Testis (tissue), 3 donors: ENCODE results near the gene OPCML. TPM values are rescaled to one million over a fixed set of nuclear protein-coding genes. Genes with fewer than 3 reads are reported as not detected.

ENCODE experiments used
- DNase-seq: peaks from one replicate; pipeline ENCODE4 v3.0.0-alpha.2; 2019
- H3K27ac ChIP-seq, 2 donors: fragments of 200-600 bp; sonication (generic); one replicate each; pipeline ENCODE4 v1.5.1; 2019
- H3K27me3 ChIP-seq: fragments of 200-600 bp; sonication (generic); one replicate; pipeline ENCODE4 v1.5.1; 2019
- H3K36me3 ChIP-seq: fragments of 200-600 bp; sonication (generic); one replicate; pipeline ENCODE4 v1.5.1; 2017; ENCODE audit warnings: low read depth; ENCODE audit errors: missing control alignments
- H3K4me1 ChIP-seq: fragments of 200-600 bp; sonication (generic); one replicate; pipeline ENCODE4 v1.5.1; 2019
- H3K4me3 ChIP-seq, 2 donors: fragments of 200-600 bp; sonication (generic); one replicate each; pipeline ENCODE4 v1.5.1; 2017 to 2019
- H3K9me3 ChIP-seq: fragments of 200-600 bp; sonication (generic); one replicate; pipeline ENCODE4 v1.5.1; 2017
- CTCF ChIP-seq, 3 experiments: fragments of 450-650 bp in 2 of 3; fragments of 200-600 bp in 1 of 3; sonication (generic) in 1 of 3; IDR thresholded peaks; one replicate each; pipeline ENCODE4 v1.5.1; 2016 to 2019; ENCODE audit warnings: antibody characterized with exemption in 3 of 3, mild to moderate bottlenecking in 2 of 3, moderate library complexity in 1 of 3
- POLR2A ChIP-seq: fragments of 450-650 bp; IDR thresholded peaks from one replicate; pipeline ENCODE4 v1.6.1; 2017; ENCODE audit warnings: antibody characterized with exemption, mild to moderate bottlenecking, moderate library complexity
- WGBS, 2 donors: methylation state at CpG; one replicate each; pipeline ENCODE4 v1.1.5; 2018; 5-methylcytosine and 5-hydroxymethylcytosine counted together
- intact Hi-C: fragments of 100-400 bp; cut with DNase I; formaldehyde crosslinking; loops from one replicate; pipeline ENCODE4 v1.15.1; 2023; ENCODE audit warnings: low total_unique reads
- polyA plus RNA-seq: library from polyadenylated mRNA; stranded (reverse); fragments of 350-450 nt; fragmentation: Illumina TruSeq; extraction: RNeasy Lipid Tissue Mini Kit (QIAGEN cat#74804); gene quantifications from one replicate; pipeline ENCODE4 v1.2.3, GENCODE V29; 2014; ENCODE audit warnings: low read depth, low replicate concordance; ENCODE audit not compliant: insufficient read depth
- total RNA-seq, 2 donors: library from RNA; depleted of rRNA; stranded (reverse); fragments of >200 nt; gene quantifications; one replicate each; pipeline ENCODE4 v1.2.3, GENCODE V29; 2016

The OPCML gene
- total and polyA plus RNA-seq, 3 donors from 2014 or later = 0.16 to 2.7 (median 0.62) TPM

- DNase-seq = no peak
- Histone ChIP-seq H3K9me3 (no peaks in the 10 kb centered on the region), H3K27ac (no peak overlapping the region), H3K27me3 (no peaks in the 10 kb centered on the region), H3K36me3 (no peaks in the 10 kb centered on the region), H3K4me3 (no peak overlapping the region), H3K4me1 (no peaks in the 10 kb centered on the region)
- no peak for TF ChIP-seq CTCF (IDR thresholded peaks at IDR 0.05)
- no peak for TF ChIP-seq POLR2A
- 71 to 72% methylated on average over 7 of the region's 7 CpGs for WGBS, 2 donors
- intact Hi-C loops = no loop called here
These were observed 459.9 kb downstream of the OPCML start for GRCh38 chr11:133072378-133072777.

- 67% methylated on average over 3 of the region's 3 CpGs for WGBS, 2 donors
- TF ChIP-seq POLR2A = no peak
- TF ChIP-seq CTCF (IDR thresholded peaks at IDR 0.05) = no peak
- Histone ChIP-seq H3K27me3 (no peaks in the 10 kb centered on the region), H3K4me1 (no peaks in the 10 kb centered on the region), H3K4me3 (no peak overlapping the region), H3K9me3 (no peaks in the 10 kb centered on the region), H3K36me3 (no peaks in the 10 kb centered on the region), H3K27ac (no peak overlapping the region)
- no peak for DNase-seq
- intact Hi-C loops = no loop called here
These were observed 461.5 kb downstream of the OPCML start for GRCh38 chr11:133070791-133071190.

GRCh38 chr11:133070021-133070713 is 462.1 kb downstream of the OPCML start:
- no peaks in the 10 kb centered on the region for H3K9me3 ChIP-seq
- no peak overlapping the region for H3K27ac ChIP-seq
- no peaks in the 10 kb centered on the region for H3K27me3 ChIP-seq
- TF ChIP-seq POLR2A (no peak), CTCF (IDR thresholded peaks at IDR 0.05) (no peak)
- H3K36me3 ChIP-seq = no peaks in the 10 kb centered on the region
- H3K4me1 ChIP-seq = no peaks in the 10 kb centered on the region
- WGBS, 2 donors = 43 to 54% methylated on average over 11 of the region's 11 CpGs
- intact Hi-C loops = no loop called here
- no peak for DNase-seq
- H3K4me3 ChIP-seq = no peak overlapping the region

GRCh38 chr11:133065847-133066485 is 466.3 kb downstream of the OPCML start:
- WGBS, 2 donors = 71 to 74% methylated on average over 13 of the region's 13 CpGs
- Histone ChIP-seq H3K36me3 (no peaks in the 10 kb centered on the region), H3K4me3 (no peak overlapping the region), H3K27ac (no peak overlapping the region), H3K4me1 (no peaks in the 10 kb centered on the region), H3K9me3 (no peaks in the 10 kb centered on the region), H3K27me3 (no peaks in the 10 kb centered on the region)
- no peak for TF ChIP-seq POLR2A
- TF ChIP-seq CTCF (IDR thresholded peaks at IDR 0.05) = no peak
- intact Hi-C loops = no loop called here
- no peak for DNase-seq

- intact Hi-C loops = no loop called here
- Histone ChIP-seq H3K4me1 (no peaks in the 10 kb centered on the region), H3K27me3 (no peaks in the 10 kb centered on the region), H3K27ac (no peak overlapping the region), H3K36me3 (no peaks in the 10 kb centered on the region), H3K9me3 (no peaks in the 10 kb centered on the region), H3K4me3 (peak overlapping the region; percentile 66 to 78)
- WGBS, 2 donors = 66 to 71% methylated on average over 10 to 15 of the region's 15 CpGs
- TF ChIP-seq POLR2A = no peak
- no peak for DNase-seq
These were observed 467.3 kb downstream of the OPCML start for GRCh38 chr11:133064961-133065360.
